Measurements from ENCODE around the gene ULBP2. TPM values are rescaled to one million over a fixed set of nuclear protein-coding genes. Genes with fewer than 3 reads are reported as not detected.

The ULBP2 gene
- polyA plus RNA-seq, 2 of the 4 experiments (the other 2 are of a cell fraction), result 2.7 to 4.5 TPM

- H3K9me3 ChIP-seq, result no peaks in the 10 kb centered on the region
- no peak for FAIRE-seq
- DNase-seq (ENCODE audit: low read depth in 1 of 2, low spot score in 1 of 2), result no peak
- H3K4me2 ChIP-seq, result no peak overlapping the region
- H3K27ac ChIP-seq, result no peak overlapping the region
- POLR2A ChIA-PET, result no interaction called here
- no peak overlapping the region for H3K4me3 ChIP-seq
- no peak for ATAC-seq
- no peaks in the 10 kb centered on the region for H3K4me1 ChIP-seq
- no peak for TF ChIP-seq HOXA7 (CRISPR knock-in tag; IDR thresholded peaks at IDR 0.05)
- no peak for TF ChIP-seq FOSL2 (IDR thresholded peaks at IDR 0.05)
- TF ChIP-seq FOSL2 (CRISPR knock-in tag; IDR thresholded peaks at IDR 0.05), result no peak
- CTCF ChIA-PET, result interaction anchor here (1.4 to 2.1 kb wide), 2 partner anchors 84 to 100 kb away, joined by 4 to 7 read pairs; no protein-coding TSS in a partner anchor
- WGBS (ENCODE audit: missing lambda C conversion rate), result 54% methylated on average over 5 of the region's 5 CpGs
Measured at GRCh38 chr6:149933036-149933435, 8.8 kb upstream of the ULBP2 start.

GRCh38 chr6:149933461-149933860 is 8.4 kb upstream of the ULBP2 start:
- Histone ChIP-seq H3K4me2 (no peak overlapping the region), H3K27ac (no peak overlapping the region), H3K4me1 (no peaks in the 10 kb centered on the region; the same call in 2 of the 3 replicates), H3K9me3 (no peaks in the 10 kb centered on the region), H3K4me3 (no peak overlapping the region)
- ChIA-PET POLR2A (no interaction called here), CTCF (interaction anchor here (1.4 to 2.1 kb wide), 2 partner anchors 84 to 100 kb away, joined by 4 to 7 read pairs; no protein-coding TSS in a partner anchor)
- 31% methylated on average over 3 of the region's 3 CpGs for WGBS (ENCODE audit: missing lambda C conversion rate)
- ATAC-seq, result no peak
- FAIRE-seq, result no peak
- no peak for TF ChIP-seq MAFK (IDR thresholded peaks at IDR 0.05; ENCODE audit: partially characterized antibody)
- TF ChIP-seq EHF (CRISPR knock-in tag; IDR thresholded peaks at IDR 0.05), result no peak
- no peak for DNase-seq (ENCODE audit: low read depth in 1 of 2, low spot score in 1 of 2)

DNA sequence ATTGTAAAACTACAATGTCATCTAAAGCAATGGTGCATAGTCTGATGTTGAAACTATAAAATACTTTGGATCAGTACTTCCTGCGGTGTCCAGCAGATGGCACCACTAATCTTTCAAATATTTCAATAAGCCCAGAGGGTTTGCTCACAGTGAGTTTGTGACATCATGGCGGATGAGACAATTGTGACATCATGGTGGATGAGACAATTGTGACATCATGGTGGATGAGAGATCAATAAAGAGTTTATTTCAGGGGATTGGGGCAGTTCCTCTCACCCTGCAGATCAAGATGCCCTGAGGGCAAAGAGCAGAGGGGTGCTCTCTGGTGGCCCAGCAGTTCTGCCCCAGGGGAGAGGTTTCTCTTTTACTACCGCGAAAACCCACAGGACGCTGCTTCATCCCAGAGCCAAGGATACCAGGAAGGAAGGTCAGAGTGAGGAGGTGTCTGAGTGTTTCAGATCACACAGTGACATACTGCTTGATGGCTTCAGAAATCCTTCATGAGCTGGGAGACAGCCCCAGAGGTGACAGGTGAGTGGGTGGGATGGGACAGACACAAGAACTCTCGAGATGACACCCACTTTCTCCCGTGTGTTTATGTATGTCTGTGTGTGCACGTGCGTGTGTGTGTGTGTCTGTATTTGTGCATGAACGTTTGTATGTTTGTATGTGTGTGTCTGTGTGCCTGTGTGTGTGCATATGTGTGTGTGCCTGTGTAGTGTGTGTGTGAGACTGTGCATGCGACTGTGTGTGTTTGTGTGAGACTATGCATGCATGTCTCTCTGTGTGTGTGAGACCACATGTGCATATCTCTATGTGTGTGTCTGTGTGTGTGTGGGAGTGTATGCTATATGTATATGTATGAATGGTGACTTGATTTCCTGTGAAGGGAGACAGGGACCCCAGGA is 7.3 kb upstream of the ULBP2 start:
- peaks cover 4% of the 10 kb centered on the region; the same call in 1 of the 3 replicates for H3K4me1 ChIP-seq
- ChIA-PET CTCF (interaction anchor here (0.7 to 1.6 kb wide), 7 partner anchors 17 to 883 kb away, joined by 3 to 11 read pairs (median 3); no protein-coding TSS in a partner anchor), POLR2A (no interaction called here)
- H3K27ac ChIP-seq, result no peak overlapping the region
- 7% methylated on average over 11 of the region's 11 CpGs for WGBS (ENCODE audit: missing lambda C conversion rate)
- ATAC-seq (peak; percentile 58 to 65; a peak in 5 of 6 replicates), FAIRE-seq (no peak), DNase-seq (ENCODE audit: low read depth in 1 of 2, low spot score in 1 of 2) (peak; percentile 33 to 65)
- 0 out of 3 replicates have a peak overlapping the region, but pooled peaks have one; percentile 16 for H3K4me2 ChIP-seq
- no peak overlapping the region for H3K4me3 ChIP-seq
- H3K9me3 ChIP-seq, result no peaks in the 10 kb centered on the region
- no peak for TF ChIP-seq HOXB5 (CRISPR knock-in tag; IDR thresholded peaks at IDR 0.05)
- TF ChIP-seq, protein P1, sequence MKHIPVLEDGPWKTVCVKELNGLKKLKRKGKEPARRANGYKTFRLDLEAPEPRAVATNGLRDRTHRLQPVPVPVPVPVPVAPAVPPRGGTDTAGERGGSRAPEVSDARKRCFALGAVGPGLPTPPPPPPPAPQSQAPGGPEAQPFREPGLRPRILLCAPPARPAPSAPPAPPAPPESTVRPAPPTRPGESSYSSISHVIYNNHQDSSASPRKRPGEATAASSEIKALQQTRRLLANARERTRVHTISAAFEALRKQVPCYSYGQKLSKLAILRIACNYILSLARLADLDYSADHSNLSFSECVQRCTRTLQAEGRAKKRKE (CRISPR knock-in tag; IDR thresholded peaks at IDR 0.05; ENCODE audit: low read depth), result no peak
- TF ChIP-seq, protein P2, sequence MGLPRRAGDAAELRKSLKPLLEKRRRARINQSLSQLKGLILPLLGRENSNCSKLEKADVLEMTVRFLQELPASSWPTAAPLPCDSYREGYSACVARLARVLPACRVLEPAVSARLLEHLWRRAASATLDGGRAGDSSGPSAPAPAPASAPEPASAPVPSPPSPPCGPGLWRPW (IDR thresholded peaks at IDR 0.05), result no peak
- TF ChIP-seq, protein P3, sequence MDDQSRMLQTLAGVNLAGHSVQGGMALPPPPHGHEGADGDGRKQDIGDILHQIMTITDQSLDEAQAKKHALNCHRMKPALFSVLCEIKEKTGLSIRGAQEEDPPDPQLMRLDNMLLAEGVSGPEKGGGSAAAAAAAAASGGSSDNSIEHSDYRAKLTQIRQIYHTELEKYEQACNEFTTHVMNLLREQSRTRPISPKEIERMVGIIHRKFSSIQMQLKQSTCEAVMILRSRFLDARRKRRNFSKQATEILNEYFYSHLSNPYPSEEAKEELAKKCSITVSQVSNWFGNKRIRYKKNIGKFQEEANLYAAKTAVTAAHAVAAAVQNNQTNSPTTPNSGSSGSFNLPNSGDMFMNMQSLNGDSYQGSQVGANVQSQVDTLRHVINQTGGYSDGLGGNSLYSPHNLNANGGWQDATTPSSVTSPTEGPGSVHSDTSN (IDR thresholded peaks at IDR 0.05), result no peak
- TF ChIP-seq, protein P4, sequence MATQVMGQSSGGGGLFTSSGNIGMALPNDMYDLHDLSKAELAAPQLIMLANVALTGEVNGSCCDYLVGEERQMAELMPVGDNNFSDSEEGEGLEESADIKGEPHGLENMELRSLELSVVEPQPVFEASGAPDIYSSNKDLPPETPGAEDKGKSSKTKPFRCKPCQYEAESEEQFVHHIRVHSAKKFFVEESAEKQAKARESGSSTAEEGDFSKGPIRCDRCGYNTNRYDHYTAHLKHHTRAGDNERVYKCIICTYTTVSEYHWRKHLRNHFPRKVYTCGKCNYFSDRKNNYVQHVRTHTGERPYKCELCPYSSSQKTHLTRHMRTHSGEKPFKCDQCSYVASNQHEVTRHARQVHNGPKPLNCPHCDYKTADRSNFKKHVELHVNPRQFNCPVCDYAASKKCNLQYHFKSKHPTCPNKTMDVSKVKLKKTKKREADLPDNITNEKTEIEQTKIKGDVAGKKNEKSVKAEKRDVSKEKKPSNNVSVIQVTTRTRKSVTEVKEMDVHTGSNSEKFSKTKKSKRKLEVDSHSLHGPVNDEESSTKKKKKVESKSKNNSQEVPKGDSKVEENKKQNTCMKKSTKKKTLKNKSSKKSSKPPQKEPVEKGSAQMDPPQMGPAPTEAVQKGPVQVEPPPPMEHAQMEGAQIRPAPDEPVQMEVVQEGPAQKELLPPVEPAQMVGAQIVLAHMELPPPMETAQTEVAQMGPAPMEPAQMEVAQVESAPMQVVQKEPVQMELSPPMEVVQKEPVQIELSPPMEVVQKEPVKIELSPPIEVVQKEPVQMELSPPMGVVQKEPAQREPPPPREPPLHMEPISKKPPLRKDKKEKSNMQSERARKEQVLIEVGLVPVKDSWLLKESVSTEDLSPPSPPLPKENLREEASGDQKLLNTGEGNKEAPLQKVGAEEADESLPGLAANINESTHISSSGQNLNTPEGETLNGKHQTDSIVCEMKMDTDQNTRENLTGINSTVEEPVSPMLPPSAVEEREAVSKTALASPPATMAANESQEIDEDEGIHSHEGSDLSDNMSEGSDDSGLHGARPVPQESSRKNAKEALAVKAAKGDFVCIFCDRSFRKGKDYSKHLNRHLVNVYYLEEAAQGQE (IDR thresholded peaks at IDR 0.05), result no peak
- TF ChIP-seq ZFP36 (IDR thresholded peaks at IDR 0.05; ENCODE audit: borderline replicate concordance, partially characterized antibody), result no peak
- TF ChIP-seq BCL3 (IDR thresholded peaks at IDR 0.05), result no peak
- no peak for TF ChIP-seq GATA3 (IDR thresholded peaks at IDR 0.05; ENCODE audit: borderline replicate concordance)
- TF ChIP-seq TFCP2L1 (CRISPR knock-in tag; IDR thresholded peaks at IDR 0.05), result no peak
- TF ChIP-seq POLR2AphosphoS2 (conservative IDR thresholded peaks at IDR 0.05; ENCODE audit: low read length), result no peak
- TF ChIP-seq, protein P5, sequence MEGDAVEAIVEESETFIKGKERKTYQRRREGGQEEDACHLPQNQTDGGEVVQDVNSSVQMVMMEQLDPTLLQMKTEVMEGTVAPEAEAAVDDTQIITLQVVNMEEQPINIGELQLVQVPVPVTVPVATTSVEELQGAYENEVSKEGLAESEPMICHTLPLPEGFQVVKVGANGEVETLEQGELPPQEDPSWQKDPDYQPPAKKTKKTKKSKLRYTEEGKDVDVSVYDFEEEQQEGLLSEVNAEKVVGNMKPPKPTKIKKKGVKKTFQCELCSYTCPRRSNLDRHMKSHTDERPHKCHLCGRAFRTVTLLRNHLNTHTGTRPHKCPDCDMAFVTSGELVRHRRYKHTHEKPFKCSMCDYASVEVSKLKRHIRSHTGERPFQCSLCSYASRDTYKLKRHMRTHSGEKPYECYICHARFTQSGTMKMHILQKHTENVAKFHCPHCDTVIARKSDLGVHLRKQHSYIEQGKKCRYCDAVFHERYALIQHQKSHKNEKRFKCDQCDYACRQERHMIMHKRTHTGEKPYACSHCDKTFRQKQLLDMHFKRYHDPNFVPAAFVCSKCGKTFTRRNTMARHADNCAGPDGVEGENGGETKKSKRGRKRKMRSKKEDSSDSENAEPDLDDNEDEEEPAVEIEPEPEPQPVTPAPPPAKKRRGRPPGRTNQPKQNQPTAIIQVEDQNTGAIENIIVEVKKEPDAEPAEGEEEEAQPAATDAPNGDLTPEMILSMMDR (IDR thresholded peaks at IDR 0.05), result peak; percentile 75
- TF ChIP-seq, protein P6, sequence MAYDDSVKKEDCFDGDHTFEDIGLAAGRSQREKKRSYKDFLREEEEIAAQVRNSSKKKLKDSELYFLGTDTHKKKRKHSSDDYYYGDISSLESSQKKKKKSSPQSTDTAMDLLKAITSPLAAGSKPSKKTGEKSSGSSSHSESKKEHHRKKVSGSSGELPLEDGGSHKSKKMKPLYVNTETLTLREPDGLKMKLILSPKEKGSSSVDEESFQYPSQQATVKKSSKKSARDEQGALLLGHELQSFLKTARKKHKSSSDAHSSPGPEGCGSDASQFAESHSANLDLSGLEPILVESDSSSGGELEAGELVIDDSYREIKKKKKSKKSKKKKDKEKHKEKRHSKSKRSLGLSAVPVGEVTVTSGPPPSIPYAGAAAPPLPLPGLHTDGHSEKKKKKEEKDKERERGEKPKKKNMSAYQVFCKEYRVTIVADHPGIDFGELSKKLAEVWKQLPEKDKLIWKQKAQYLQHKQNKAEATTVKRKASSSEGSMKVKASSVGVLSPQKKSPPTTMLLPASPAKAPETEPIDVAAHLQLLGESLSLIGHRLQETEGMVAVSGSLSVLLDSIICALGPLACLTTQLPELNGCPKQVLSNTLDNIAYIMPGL (CRISPR knock-in tag; IDR thresholded peaks at IDR 0.05; ENCODE audit: borderline replicate concordance), result no peak
- TF ChIP-seq KDM1A (IDR thresholded peaks at IDR 0.05; ENCODE audit: low read depth), result no peak
- TF ChIP-seq CBX2 (IDR thresholded peaks at IDR 0.05; ENCODE audit: borderline replicate concordance, low read depth), result no peak
- TF ChIP-seq SMC3 (IDR thresholded peaks at IDR 0.05), result peak; percentile 84
